NB4 (cell line): ENCODE data around the gene DEPDC1B.

Experiments
- POLR2A ChIP-seq: IDR thresholded peaks from 2 replicates; pipeline ENCODE4 v1.6.1; 2011; ENCODE audit warnings: mild to moderate bottlenecking; ENCODE audit not compliant: insufficient read length; ENCODE audit errors: extremely low read depth
- TF ChIP-seq, protein P1 (sequence below): IDR thresholded peaks from one replicate; pipeline ENCODE4 v1.5.1; 2012; ENCODE audit warnings: low read depth, low read length

GRCh38 chr5:60630179-60630578 lies 69.8 kb downstream of the DEPDC1B start:
- TF ChIP-seq, protein P1, sequence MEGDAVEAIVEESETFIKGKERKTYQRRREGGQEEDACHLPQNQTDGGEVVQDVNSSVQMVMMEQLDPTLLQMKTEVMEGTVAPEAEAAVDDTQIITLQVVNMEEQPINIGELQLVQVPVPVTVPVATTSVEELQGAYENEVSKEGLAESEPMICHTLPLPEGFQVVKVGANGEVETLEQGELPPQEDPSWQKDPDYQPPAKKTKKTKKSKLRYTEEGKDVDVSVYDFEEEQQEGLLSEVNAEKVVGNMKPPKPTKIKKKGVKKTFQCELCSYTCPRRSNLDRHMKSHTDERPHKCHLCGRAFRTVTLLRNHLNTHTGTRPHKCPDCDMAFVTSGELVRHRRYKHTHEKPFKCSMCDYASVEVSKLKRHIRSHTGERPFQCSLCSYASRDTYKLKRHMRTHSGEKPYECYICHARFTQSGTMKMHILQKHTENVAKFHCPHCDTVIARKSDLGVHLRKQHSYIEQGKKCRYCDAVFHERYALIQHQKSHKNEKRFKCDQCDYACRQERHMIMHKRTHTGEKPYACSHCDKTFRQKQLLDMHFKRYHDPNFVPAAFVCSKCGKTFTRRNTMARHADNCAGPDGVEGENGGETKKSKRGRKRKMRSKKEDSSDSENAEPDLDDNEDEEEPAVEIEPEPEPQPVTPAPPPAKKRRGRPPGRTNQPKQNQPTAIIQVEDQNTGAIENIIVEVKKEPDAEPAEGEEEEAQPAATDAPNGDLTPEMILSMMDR = no peak
- TF ChIP-seq POLR2A = no peak
